Motor neuron (in vitro differentiated cells): Measurements from ENCODE around the gene GANAB. TPM values are rescaled to one million over a fixed set of nuclear protein-coding genes. Genes with fewer than 3 reads are reported as not detected.
"Not testable (repeated sequence)": the region's sequence is repeated elsewhere in the genome, so short reads cannot be mapped to it uniquely, and the experiment has no call there.

Source experiments
- ATAC-seq, 8 experiments: fragments of 200-7000 bp; cut with Tn5 transposase; replicated peaks in 6 of 8; 2 replicates each; pipeline ENCODE4 v1.8.0; 2021; ENCODE audit warnings: mild to moderate bottlenecking in 8 of 8, moderate library complexity in 8 of 8
- H3K27ac ChIP-seq, 2 donors: fragments of 250-450 bp; sonication (Bioruptor Pico); 2 replicates each; pipeline ENCODE4 v1.9.0; 2021; ENCODE audit warnings: antibody characterized with exemption in 2 of 2, mild to moderate bottlenecking in 2 of 2, moderate library complexity in 1 of 2
- H3K4me1 ChIP-seq, 2 donors: fragments of 250-450 bp; sonication (Bioruptor Pico); replicated peaks in 1 of 2; 2 replicates each; pipeline ENCODE4 v1.6.1; 2021; ENCODE audit warnings: antibody characterized with exemption in 2 of 2, mild to moderate bottlenecking in 2 of 2, moderate library complexity in 1 of 2
- H3K4me3 ChIP-seq, 5 donors: fragments of 250-450 bp; sonication (Bioruptor Pico); 2 replicates each; pipeline ENCODE4 v1.9.0; 2021; ENCODE audit warnings: antibody characterized with exemption in 5 of 5, mild to moderate bottlenecking in 5 of 5, moderate library complexity in 4 of 5
- WGBS, 10 experiments: fragments of 450-650 bp; shearing (Covaris generic); methylation state at CpG; one replicate each; pipeline ENCODE4 v1.0.0; 2022; 5-methylcytosine and 5-hydroxymethylcytosine counted together
- in situ Hi-C, 9 experiments: fragments of 400-800 bp; cut with MboI; loops; one replicate each; pipeline ENCODE4 v1.15.0; 2021; ENCODE audit warnings: low sequenced_read_pairs in 9 of 9, low pct_unique_long_range_greater_than_20kb in 2 of 9; ENCODE audit not compliant: unreplicated experiment in 9 of 9
- total RNA-seq, 8 experiments: library from RNA; unstranded; fragments of 300-600 nt; gene quantifications; 2 replicates each; pipeline versions ENCODE4 v1.2.3 to v1.2.4, GENCODE V29; 2022

Gene GANAB
- total RNA-seq: 100 to 1,000 TPM in 7 of 8 experiments, 10 to 100 TPM in 1; 97.8 to 296 (median 172) TPM

- peak within 1 kb of the TSS; percentile 72 to 96 (median 92) for H3K4me3 ChIP-seq
- WGBS, 10 experiments: 0% methylated on average over 1 to 19 of the region's 73 CpGs; no CpG with 5 or more reads in 5 of the 10 experiments
- peaks cover 10 to 14% of the 10 kb centered on the region in 2 donors for H3K4me1 ChIP-seq
- peak; percentile 95 to 98 (median 96) for ATAC-seq
- H3K27ac ChIP-seq: peak within 1 kb of the TSS; percentile 94 to 98
- in situ Hi-C loops: no loop called here
These were observed at the start of gene GANAB for GRCh38 chr11:62645946-62646824. GANAB (minus strand) TSS chr11:62646613; CDS start chr11:62646599, 14 bp downstream.

- in situ Hi-C loops: loop anchor here in 1 of 9 experiments (10.0 kb wide), 1 partner anchor 310 kb away; no protein-coding TSS in a partner anchor
These were observed 48.2 kb upstream of the GANAB start for GRCh38 chr11:62694455-62695167.

GRCh38 chr11:62693624-62694023, 47.2 kb upstream of the GANAB start:
- H3K4me3 ChIP-seq, H3K4me1 ChIP-seq, ATAC-seq, H3K27ac ChIP-seq: not testable (repeated sequence)
- WGBS, 10 experiments: 90 to 100% (median 100%) methylated on average over 1 to 2 of the region's 4 CpGs; no CpG with 5 or more reads in 6 of the 10 experiments
- in situ Hi-C loops: loop anchor here in 1 of 9 experiments (10.0 kb wide), 1 partner anchor 309 kb away; no protein-coding TSS in a partner anchor

More at GRCh38 chr11:62694455-62695167, 48.2 kb upstream of the GANAB start:
- no peak overlapping the region for H3K27ac ChIP-seq
- H3K4me1 ChIP-seq: no peaks in the 10 kb centered on the region
- peak; percentile 48 to 96 (median 67) for ATAC-seq
- no peak overlapping the region for H3K4me3 ChIP-seq
- 6 to 90% (median 50%) methylated on average over 2 to 11 of the region's 14 CpGs; no CpG with 5 or more reads in 1 of the 10 experiments for WGBS, 10 experiments

GRCh38 chr11:62689421-62690183, 43.2 kb upstream of the GANAB start, which contains the start of gene LRRN4CL:
LRRN4CL (minus strand) TSS chr11:62689530; CDS start chr11:62688508, 1,022 bp downstream.
- peak; percentile 38 to 85 (median 72) for ATAC-seq
- H3K4me1 ChIP-seq: no peaks in the 10 kb centered on the region
- H3K27ac ChIP-seq: no peak within 1 kb of the TSS
- WGBS, 10 experiments: 0 to 100% (median 80%) methylated on average over 1 to 4 of the region's 11 CpGs; no CpG with 5 or more reads in 5 of the 10 experiments
- in situ Hi-C loops: loop anchor here in 1 of 9 experiments (10.0 kb wide), 1 partner anchor 305 kb away; no protein-coding TSS in a partner anchor
- no peak within 1 kb of the TSS for H3K4me3 ChIP-seq

GRCh38 chr11:62688491-62688890, 42.1 kb upstream of the GANAB start:
- Histone ChIP-seq H3K27ac (no peak overlapping the region), H3K4me3 (no peak overlapping the region), H3K4me1 (no peaks in the 10 kb centered on the region)
- WGBS, 10 experiments: 0 to 60% (median 25%) methylated on average over 1 of the region's 1 CpG; no CpG with 5 or more reads in 3 of the 10 experiments
- peak in 3 of 8 experiments; percentile 17 to 32 (median 28) for ATAC-seq
- in situ Hi-C loops: no loop called here

GRCh38 chr11:62687508-62688396, 41.3 kb upstream of the GANAB start:
- WGBS, 10 experiments: 44 to 100% (median 86%) methylated on average over 1 to 24 of the region's 74 CpGs; no CpG with 5 or more reads in 1 of the 10 experiments
- no peak overlapping the region for H3K4me3 ChIP-seq
- no peaks in the 10 kb centered on the region for H3K4me1 ChIP-seq
- ATAC-seq: peak in 7 of 8 experiments; percentile 6 to 45 (median 24)
- in situ Hi-C loops: no loop called here
- no peak overlapping the region for H3K27ac ChIP-seq

GRCh38 chr11:62682518-62682917, 36.1 kb upstream of the GANAB start:
- no peak for ATAC-seq
- Histone ChIP-seq H3K27ac (no peak overlapping the region), H3K4me3 (no peak overlapping the region), H3K4me1 (peaks cover 10 to 12% of the 10 kb centered on the region in 2 donors)
- WGBS, 10 experiments: 72 to 100% (median 93%) methylated on average over 1 to 5 of the region's 7 CpGs; no CpG with 5 or more reads in 1 of the 10 experiments
- in situ Hi-C loops: no loop called here

- Histone ChIP-seq H3K4me3 (no peak overlapping the region), H3K27ac (no peak overlapping the region), H3K4me1 (peaks cover 10 to 12% of the 10 kb centered on the region in 2 donors)
- peak; percentile 61 to 82 (median 66) for ATAC-seq
- 17 to 86% (median 79%) methylated on average over 1 to 4 of the region's 4 CpGs; no CpG with 5 or more reads in 2 of the 10 experiments for WGBS, 10 experiments
- in situ Hi-C loops: no loop called here
These were observed 34.4 kb upstream of the GANAB start for GRCh38 chr11:62680825-62681240.

- H3K4me3 ChIP-seq: peak within 1 kb of the TSS; percentile 71 to 100 (median 98)
- peaks cover 10 to 12% of the 10 kb centered on the region in 2 donors for H3K4me1 ChIP-seq
- in situ Hi-C loops: no loop called here
- ATAC-seq: peak; percentile 77 to 92 (median 90)
- peak within 1 kb of the TSS; percentile 62 to 71 for H3K27ac ChIP-seq
- 0 to 90% (median 16%) methylated on average over 2 to 31 of the region's 55 CpGs for WGBS, 10 experiments
These were observed 32.6 kb upstream of the GANAB start, which contains the start of gene UBXN1 for GRCh38 chr11:62678770-62679696. UBXN1 (minus strand) TSS chr11:62679073; CDS start chr11:62678923, 150 bp downstream.

- Histone ChIP-seq H3K4me1 (peaks cover 10 to 12% of the 10 kb centered on the region in 2 donors), H3K4me3 (peak overlapping the region; percentile 71 to 100 (median 98)), H3K27ac (peak overlapping the region; percentile 62 to 71)
- peak in 1 of 8 experiments; percentile 2 for ATAC-seq
- in situ Hi-C loops: no loop called here
- 0 to 8% (median 2%) methylated on average over 1 to 7 of the region's 16 CpGs; no CpG with 5 or more reads in 6 of the 10 experiments for WGBS, 10 experiments
These were observed 32.0 kb upstream of the GANAB start for GRCh38 chr11:62678433-62678769.
